Measurements from ENCODE around the gene LEF1.

LEF1 gene

GRCh38 chr4:108174856-108175255 lies 6.1 kb upstream of the LEF1 start:
- no peak for DNase-seq

GRCh38 chr4:108173599-108174057 lies 4.9 kb upstream of the LEF1 start:
- no peak for DNase-seq

- DNase-seq: peak; percentile 67
These were observed 4.2 kb upstream of the LEF1 start for GRCh38 chr4:108172753-108173598.

GRCh38 chr4:108172231-108172752 lies 3.6 kb upstream of the LEF1 start:
- peak; percentile 21 for DNase-seq

- DNase-seq: peak; percentile 61
These were observed 2.9 kb upstream of the LEF1 start for GRCh38 chr4:108171339-108172230.

GRCh38 chr4:108170631-108171338 lies 2.1 kb upstream of the LEF1 start:
- peak; percentile 13 for DNase-seq

GRCh38 chr4:108169664-108170063 lies 932 bp upstream of the LEF1 start:
- no peak for DNase-seq

GRCh38 chr4:108168160-108168670 lies 517 bp downstream of the LEF1 start:
- DNase-seq: peak; percentile 36

GRCh38 chr4:108166441-108167315 lies 2.1 kb downstream of the LEF1 start:
- peak; percentile 50 for DNase-seq

- peak; percentile 45 for DNase-seq
These were observed 2.7 kb downstream of the LEF1 start for GRCh38 chr4:108166038-108166437.

GRCh38 chr4:108165586-108165985 lies 3.1 kb downstream of the LEF1 start:
- peak; percentile 33 for DNase-seq

GRCh38 chr4:108163351-108163750 lies 5.4 kb downstream of the LEF1 start:
- DNase-seq: no peak

GRCh38 chr4:108160741-108161352 lies 7.9 kb downstream of the LEF1 start:
- peak; percentile 44 for DNase-seq

- peak; percentile 28 for DNase-seq
These were observed 8.9 kb downstream of the LEF1 start for GRCh38 chr4:108159845-108160244.

GRCh38 chr4:108157655-108158054 lies 11.1 kb downstream of the LEF1 start:
- no peak for DNase-seq

- DNase-seq: no peak
These were observed 12.3 kb downstream of the LEF1 start for GRCh38 chr4:108156391-108156790.

GRCh38 chr4:108155373-108155772 lies 13.4 kb downstream of the LEF1 start:
- peak; percentile 34 for DNase-seq

GRCh38 chr4:108152980-108153379 lies 15.8 kb downstream of the LEF1 start:
- DNase-seq: no peak

- DNase-seq: no peak
These were observed 18.9 kb downstream of the LEF1 start for GRCh38 chr4:108149588-108150380.

- no peak for DNase-seq
These were observed 20.4 kb downstream of the LEF1 start for GRCh38 chr4:108148316-108148715.
